Endothelial cell of umbilical vein (primary cell): Measurements from ENCODE around the gene TIGD7.

ENCODE experiments used
- CTCF ChIP-seq, 2 donors: IDR thresholded peaks; 1 replicate in 1 of 2; 2 replicates in 1 of 2; pipeline ENCODE4 v1.5.1; 2011; ENCODE audit warnings: low read length in 2 of 2, mild to moderate bottlenecking in 2 of 2, moderate library complexity in 2 of 2, control low read depth in 1 of 2, inconsistent platforms in 1 of 2, low read depth in 1 of 2; ENCODE audit not compliant: insufficient read depth in 1 of 2; ENCODE audit errors: extremely low read depth in 1 of 2
- EZH2 ChIP-seq: IDR thresholded peaks from 2 replicates; pipeline ENCODE4 v1.6.1; 2012; ENCODE audit warnings: borderline replicate concordance, low read depth, mild to moderate bottlenecking, moderate library complexity, low read length, inconsistent platforms; ENCODE audit not compliant: severe bottlenecking
- FOS ChIP-seq: IDR thresholded peaks from 2 replicates; pipeline ENCODE4 v1.6.1; 2011; ENCODE audit warnings: mild to moderate bottlenecking, low read length, moderate library complexity, borderline replicate concordance; ENCODE audit not compliant: insufficient read depth
- MAX ChIP-seq: IDR thresholded peaks from 2 replicates; pipeline ENCODE4 v1.6.1; 2011; ENCODE audit not compliant: insufficient read depth, insufficient read length
- MYC ChIP-seq: IDR thresholded peaks from one replicate; pipeline ENCODE4 v1.6.1; 2011; ENCODE audit warnings: mild to moderate bottlenecking, low read depth, low read length
- POLR2A ChIP-seq: IDR thresholded peaks from 2 replicates; pipeline ENCODE4 v1.6.1; 2012; ENCODE audit warnings: low read depth, mild to moderate bottlenecking, control low read depth, low read length
- POLR2AphosphoS5 ChIP-seq: IDR thresholded peaks from 2 replicates; pipeline ENCODE4 v1.6.1; 2012; ENCODE audit warnings: low read depth, mild to moderate bottlenecking, control low read depth, low read length, moderate library complexity; ENCODE audit not compliant: insufficient read depth

GRCh38 chr16:3276679-3277078, 28.6 kb downstream of the TIGD7 start:
- TF ChIP-seq CTCF (IDR thresholded peaks at IDR 0.05; ENCODE audit: extremely low read depth in 1 of 2, insufficient read depth in 1 of 2, low read depth in 1 of 2, low read length in 2 of 2) (no peak), MAX (no peak), FOS (no peak), POLR2AphosphoS5 (no peak), POLR2A (no peak), MYC (no peak), EZH2 (no peak)
